ENCODE measurements around the gene DIP2A.
"Not testable (repeated sequence)": the region's sequence is repeated elsewhere in the genome, so short reads cannot be mapped to it uniquely, and the experiment has no call there.

DIP2A gene

DNA sequence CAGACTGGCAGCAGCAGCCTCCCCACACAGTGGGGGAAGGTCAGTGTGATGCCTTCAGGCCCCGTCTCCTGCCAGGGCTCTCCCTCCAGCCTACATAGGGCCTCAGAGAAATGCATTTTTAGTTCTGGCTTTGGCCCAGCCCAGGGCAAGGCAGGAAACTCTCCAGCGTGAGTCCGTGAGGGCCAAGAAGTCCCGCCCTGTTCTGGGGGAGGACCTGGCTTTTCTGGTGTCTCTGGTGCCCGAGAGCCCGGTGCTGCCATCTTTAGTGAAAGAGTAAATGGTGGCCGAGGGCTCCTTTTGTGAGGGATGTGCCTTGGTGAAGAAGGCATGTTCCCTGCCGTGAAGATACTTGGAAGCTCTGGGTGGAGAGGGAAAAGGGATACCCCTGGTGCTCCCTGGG is 14.8 kb upstream of the DIP2A start:
- no peak for DNase-seq (ENCODE audit: low read depth in 2 of 2)

DNA sequence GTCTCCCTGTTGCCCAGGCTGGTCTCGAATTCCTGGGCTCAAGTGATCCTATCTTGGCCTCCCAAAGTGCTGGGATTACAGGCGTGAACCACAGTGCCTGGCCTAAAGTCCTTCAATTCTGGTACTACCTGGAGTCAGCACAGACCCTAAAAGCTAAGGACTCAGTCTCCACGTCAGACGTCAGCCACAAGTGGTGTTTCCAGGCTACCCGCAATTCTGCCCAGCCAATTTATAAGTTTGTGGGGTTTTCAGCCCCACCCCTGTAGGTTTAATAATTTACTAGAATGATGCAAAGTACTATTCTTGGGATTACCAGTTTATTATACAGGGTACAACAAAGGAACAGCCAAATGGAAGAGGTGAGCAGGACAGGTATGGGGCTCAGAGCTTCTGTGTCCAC is 10.6 kb upstream of the DIP2A start:
- no peak for DNase-seq (ENCODE audit: low read depth in 2 of 2)

GRCh38 chr21:46448855-46449254 is 9.8 kb upstream of the DIP2A start:
- not testable (repeated sequence) for DNase-seq (ENCODE audit: low read depth in 2 of 2)

- no peak for DNase-seq (ENCODE audit: low read depth in 2 of 2)
Measured at GRCh38 chr21:46452710-46453109, 6.0 kb upstream of the DIP2A start.

DNA sequence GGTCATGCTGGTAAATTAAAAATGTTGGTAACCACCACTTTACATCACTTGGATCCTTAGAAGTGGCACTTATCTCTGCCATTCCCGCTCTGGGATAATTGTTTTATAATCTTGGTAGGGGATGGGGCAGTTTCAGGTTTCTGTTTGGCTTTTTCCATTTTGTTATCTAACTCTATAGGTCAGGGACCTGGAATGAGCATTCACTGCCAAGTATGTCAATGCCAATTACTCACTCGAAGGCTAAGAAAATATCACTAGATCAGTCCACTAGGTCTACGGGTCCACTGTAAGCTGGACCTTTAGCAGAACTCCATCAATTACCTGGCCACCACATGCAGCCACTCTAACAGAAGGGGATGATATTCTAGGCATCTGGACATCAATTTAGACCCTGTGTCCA is 4.5 kb upstream of the DIP2A start:
- no peak for DNase-seq (ENCODE audit: low read depth in 2 of 2)

DNA sequence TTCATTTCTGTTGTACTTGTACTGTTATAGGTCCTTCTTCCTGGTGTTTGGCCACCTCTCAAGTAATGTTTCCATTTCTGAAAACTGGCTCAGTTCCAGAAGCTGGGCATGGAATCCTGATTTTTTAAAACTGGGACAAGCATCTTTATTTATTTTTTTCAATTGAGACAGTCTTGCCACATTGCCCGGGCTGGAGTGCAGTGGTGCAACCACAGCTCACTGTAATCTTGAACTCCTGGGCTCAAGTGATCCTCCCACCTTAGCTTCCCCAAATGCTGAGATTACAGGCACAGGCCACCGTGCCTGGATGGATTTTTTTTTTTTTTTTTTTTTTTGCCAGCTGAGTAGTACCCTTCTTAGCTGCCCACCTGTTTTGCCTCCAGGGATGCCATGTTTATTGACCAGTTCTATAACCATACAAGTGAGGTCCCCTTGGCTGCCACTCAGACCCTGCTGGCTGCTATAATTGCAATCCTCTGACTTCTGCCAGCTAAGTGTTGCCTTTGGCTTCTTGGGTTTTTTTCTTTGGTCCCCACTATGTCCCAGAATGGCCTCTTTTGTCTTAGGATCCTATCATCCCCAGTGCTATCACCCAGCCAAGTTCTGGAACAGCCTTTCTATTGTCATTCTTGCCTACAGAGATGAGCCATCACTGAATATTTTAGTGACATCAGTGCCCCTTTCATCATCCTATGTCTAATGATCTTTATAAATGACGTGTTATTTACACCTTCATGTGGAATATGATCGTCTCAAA is 3.9 kb upstream of the DIP2A start:
- no peak for DNase-seq (ENCODE audit: low read depth in 2 of 2)

- no peak for DNase-seq (ENCODE audit: low read depth in 2 of 2)
Measured at GRCh38 chr21:46455575-46456385, 2.9 kb upstream of the DIP2A start.

DNA sequence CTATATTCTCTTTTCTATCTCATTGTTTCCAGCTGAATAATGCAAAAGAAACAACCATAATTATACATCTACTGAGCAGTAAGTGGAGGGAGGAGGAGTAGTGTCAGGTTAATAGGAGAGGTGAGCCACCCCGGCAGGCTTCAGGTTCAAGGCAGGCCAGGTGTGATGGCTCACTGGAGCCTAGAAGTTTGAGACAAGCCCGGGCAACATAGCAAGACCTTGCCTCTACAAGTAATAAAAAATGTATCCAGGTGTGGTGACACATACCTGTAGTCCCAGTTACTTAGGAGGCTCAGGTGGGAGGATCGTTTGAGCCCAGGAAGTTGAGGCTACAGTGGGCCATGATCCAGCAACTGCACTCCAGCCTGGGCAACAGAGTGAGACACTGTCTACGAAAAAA is 1.9 kb upstream of the DIP2A start:
- no peak for DNase-seq (ENCODE audit: low read depth in 2 of 2)

GRCh38 chr21:46457801-46458314 is 833 bp upstream of the DIP2A start:
- no peak for DNase-seq (ENCODE audit: low read depth in 2 of 2)

DNA sequence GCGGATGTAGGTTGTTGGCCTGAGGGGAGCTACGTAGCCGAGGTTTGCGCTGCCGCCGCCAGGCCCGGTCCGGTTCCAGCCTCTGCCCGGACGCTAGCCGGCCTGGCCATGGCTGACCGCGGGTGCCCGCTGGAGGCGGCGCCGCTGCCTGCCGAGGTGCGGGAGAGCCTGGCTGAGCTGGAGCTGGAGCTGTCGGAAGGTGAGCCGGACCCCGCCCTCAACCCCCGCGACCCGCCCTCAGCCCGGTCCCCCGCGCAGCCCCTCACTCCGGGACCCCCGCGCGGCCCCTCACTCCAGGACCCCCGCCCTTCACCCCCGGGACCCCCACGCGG is 299 bp downstream of the DIP2A start:
- no peak for DNase-seq (ENCODE audit: low read depth in 2 of 2)

- DNase-seq (ENCODE audit: low read depth in 2 of 2), result peak; percentile 4 to 5
Measured at GRCh38 chr21:46459356-46460112, 843 bp downstream of the DIP2A start.

DNA sequence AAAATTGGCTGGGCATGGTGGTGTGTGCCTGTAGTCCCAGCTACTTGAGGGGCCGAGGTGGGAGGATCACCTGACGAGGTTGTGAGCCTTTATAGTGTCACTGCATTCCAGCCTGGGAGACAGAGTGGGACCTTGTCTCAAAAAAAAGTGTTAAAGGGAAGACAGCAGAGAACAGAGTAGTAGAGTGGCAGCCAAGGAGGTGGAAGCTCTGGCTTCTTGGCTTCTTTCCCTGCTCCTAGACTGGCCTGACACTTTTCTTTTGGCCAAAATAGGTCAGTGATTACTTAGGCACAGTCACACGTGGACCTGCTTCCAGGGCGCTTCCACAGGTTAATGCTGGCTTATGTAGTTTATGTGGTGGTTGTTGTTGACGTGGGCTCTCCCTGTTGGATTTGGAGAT is 3.2 kb downstream of the DIP2A start:
- DNase-seq (ENCODE audit: low read depth in 2 of 2), result no peak

GRCh38 chr21:46465153-46465552 is 6.5 kb downstream of the DIP2A start:
- DNase-seq (ENCODE audit: low read depth in 2 of 2), result not testable (repeated sequence)

DNA sequence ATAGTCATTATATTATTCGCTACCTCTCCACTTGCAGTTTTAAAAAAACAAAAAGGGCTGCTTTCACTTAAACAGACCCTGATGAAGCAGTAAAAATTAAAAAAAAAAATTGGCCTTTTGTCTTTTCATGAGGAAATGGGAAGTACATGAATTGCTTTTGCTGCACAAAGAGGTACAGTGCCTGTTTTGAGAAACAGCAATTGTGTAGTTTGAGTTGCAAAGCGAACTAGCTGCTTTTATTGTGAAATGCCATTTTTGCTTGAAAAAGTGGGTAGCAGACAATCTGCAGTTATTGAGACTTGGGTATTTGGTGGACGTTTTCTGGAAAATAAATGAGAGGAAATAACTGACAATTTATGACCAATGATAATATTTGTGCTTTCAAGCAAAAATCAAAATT is 7.0 kb downstream of the DIP2A start:
- DNase-seq (ENCODE audit: low read depth in 2 of 2), result no peak

- no peak for DNase-seq (ENCODE audit: low read depth in 2 of 2)
Measured at GRCh38 chr21:46468108-46468774, 9.6 kb downstream of the DIP2A start.

DNA sequence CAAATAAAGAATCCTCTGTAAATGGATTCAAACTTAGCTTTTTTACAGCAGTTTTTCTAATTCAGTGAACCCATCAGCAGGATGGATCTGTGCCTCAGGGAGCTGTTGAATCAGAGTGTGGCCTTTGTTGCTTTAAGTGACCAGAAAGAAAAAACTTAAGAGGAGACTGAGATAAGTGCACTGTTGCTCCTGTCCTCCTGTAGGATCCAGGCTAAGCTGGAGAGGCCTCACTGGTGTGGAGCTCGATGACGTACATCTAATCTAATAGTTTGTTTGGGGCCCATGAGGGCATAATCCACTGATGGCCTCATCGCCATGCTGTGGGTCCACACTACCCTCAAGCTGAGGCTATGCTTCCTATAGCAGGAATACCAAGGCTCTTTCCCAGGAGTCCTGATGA is 10.6 kb downstream of the DIP2A start:
- DNase-seq (ENCODE audit: low read depth in 2 of 2), result no peak

- no peak for DNase-seq (ENCODE audit: low read depth in 2 of 2)
Measured at GRCh38 chr21:46471514-46471913, 12.8 kb downstream of the DIP2A start.

- no peak for DNase-seq (ENCODE audit: low read depth in 2 of 2)
Measured at GRCh38 chr21:46472246-46472645, 13.6 kb downstream of the DIP2A start.

DNA sequence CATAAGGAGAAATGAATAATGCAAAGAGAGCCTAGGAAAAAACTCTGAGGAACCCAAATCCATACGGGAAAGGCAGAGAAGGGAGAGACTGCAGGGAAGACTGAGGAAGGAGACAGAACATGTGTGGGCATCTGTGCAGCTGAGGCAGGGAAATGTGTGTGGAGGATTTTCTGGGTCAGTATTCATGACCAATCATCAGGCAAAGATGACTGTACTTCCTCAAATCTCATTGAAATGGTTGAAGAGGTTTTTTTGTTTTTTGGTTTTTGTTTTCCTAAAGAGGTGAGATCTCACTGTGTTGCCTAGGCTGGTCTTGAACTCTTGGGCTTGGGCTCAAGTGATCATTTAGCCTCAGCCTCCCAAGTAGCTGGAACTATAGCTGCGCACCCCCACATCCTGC is 15.7 kb downstream of the DIP2A start:
- no peak for DNase-seq (ENCODE audit: low read depth in 2 of 2)

DNA sequence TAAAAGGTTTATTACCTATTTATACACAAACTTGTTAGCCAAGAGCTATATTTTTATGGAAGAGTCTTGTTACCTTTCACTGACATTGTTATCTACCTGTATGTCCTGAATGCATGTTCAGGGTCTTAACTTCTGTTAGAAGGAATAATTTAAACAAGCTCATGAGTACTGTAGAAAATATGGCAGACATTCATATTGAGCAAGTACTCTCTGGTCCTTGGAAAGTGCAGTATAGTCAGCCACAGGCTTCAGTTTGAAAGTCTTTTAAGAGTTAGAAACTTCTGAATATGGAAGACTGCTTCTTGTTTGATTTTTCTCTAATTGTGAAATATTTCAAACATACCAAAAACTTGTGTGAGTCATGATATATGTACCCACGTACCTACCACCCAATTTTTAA is 16.6 kb downstream of the DIP2A start:
- no peak for DNase-seq (ENCODE audit: low read depth in 2 of 2)

GRCh38 chr21:46477765-46478164 is 19.1 kb downstream of the DIP2A start:
- DNase-seq (ENCODE audit: low read depth in 2 of 2), result no peak

- no peak for DNase-seq (ENCODE audit: low read depth in 2 of 2)
Measured at GRCh38 chr21:46478910-46479309, 20.2 kb downstream of the DIP2A start.

Data from stimulated activated CD4-positive, alpha-beta T cell treated with anti-CD3 and anti-CD28 coated beads, Interleukin-1b, Interleukin-23, amount 100 ng/mL, for 4 hours (primary cell).